Measurements from ENCODE around the gene CFTR. TPM values are rescaled to one million over a fixed set of nuclear protein-coding genes. Genes with fewer than 3 reads are reported as not detected.
"Not testable (repeated sequence)": the region's sequence is repeated elsewhere in the genome, so short reads cannot be mapped to it uniquely, and the experiment has no call there.

Gene CFTR
- total RNA-seq, 1 experiment from 2014 or later = 39.9 TPM

DNA sequence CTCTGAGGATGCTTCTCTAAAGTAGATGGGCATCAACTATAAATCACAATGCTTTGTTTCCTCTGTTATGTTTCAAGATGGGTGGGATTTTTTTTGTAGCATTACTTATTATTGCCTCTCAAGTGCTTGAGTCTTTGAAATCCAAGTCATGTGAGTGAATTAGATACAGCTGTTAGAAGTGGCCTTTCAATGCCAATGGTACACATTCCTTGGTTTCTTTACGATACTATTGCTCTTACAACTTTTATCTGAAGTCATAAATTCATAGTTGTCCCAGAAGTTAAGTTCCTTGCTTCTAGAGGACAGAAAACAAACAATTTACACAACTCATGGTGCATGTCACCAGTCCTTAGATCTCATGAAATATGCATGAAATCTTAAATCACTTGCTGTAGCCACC is 15.5 kb downstream of the CFTR start:
- DNase-seq (ENCODE audit: low spot score) = no peak

DNA sequence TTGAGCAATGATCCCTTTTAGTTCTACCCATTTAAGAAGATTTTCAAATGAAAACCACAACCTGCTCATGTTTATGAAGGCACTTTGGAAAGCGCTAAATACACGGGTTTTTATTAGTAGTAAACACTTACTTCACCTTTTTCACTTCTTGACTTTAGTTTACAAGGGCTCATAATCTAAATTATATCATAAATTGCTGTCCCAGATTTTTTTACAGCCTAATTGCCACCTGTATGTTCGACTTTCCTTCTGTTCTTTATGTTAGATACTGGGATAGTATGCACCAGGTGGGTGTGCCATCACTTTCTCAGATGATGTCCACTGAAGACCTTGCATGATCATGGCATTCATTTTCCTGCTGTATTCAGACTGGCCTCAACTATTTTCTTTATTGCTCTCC is 22.5 kb downstream of the CFTR start:
- DNase-seq (ENCODE audit: low spot score) = no peak

DNA sequence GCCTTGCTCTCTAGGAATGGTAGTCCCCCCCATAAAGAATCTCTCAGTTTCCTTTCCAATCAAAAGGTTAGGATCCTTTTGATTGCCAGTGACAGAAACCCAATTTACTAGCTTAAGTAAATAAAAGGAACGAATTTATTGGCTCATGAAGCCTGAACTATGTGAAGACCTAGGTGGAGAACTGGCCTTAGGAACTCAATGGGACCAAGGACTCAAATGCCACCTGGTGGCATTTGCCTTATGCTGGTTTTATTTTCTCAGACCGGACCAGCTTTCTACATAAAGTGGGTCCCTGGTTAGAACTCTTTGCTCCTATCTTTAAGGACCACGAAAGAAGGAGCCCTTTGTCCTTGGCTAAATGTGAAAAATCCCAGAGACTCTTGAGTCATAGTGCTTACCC is 25.4 kb downstream of the CFTR start:
- peak; percentile 59 for DNase-seq (ENCODE audit: low spot score)

DNA sequence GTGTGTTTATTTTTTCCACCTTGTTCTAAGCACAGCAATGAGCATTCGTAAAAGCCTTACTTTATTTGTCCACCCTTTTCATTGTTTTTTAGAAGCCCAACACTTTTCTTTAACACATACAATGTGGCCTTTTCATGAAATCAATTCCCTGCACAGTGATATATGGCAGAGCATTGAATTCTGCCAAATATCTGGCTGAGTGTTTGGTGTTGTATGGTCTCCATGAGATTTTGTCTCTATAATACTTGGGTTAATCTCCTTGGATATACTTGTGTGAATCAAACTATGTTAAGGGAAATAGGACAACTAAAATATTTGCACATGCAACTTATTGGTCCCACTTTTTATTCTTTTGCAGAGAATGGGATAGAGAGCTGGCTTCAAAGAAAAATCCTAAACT is 28.9 kb downstream of the CFTR start:
- DNase-seq (ENCODE audit: low spot score) = no peak

DNA sequence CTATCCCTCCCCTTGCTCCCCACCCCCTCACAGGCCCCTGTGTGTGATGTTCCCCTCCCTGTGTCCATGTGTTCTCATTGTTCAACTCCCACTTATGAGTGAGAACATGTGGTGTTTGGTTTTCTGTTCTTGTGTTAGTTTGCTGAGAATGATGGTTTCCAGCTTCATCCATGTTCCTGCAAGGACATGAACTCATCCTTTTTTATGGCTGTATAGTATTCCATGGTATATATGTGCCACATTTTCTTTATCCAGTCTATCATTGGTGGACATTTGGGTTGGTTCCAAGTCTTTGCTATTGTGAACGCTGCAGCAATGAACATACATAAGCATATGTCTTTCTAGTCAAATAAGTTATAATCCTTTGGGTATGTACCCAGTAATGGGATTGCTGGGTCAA is 37.4 kb downstream of the CFTR start:
- not testable (repeated sequence) for DNase-seq (ENCODE audit: low spot score)

DNA sequence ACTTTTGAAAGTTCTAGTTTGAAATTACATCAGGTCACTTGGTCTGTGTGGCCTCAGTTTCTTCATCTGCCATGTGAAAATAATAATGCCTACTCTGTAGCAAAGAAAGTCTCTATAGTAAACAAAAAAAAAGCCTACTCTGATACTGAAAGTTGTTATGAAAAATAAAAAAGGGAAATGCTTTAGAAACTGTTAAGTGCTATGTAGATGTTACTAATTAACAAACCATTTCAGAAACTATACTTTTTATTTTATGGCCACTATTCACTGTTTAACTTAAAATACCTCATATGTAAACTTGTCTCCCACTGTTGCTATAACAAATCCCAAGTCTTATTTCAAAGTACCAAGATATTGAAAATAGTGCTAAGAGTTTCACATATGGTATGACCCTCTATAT is 50.6 kb downstream of the CFTR start:
- no peak for DNase-seq (ENCODE audit: low spot score)

DNA sequence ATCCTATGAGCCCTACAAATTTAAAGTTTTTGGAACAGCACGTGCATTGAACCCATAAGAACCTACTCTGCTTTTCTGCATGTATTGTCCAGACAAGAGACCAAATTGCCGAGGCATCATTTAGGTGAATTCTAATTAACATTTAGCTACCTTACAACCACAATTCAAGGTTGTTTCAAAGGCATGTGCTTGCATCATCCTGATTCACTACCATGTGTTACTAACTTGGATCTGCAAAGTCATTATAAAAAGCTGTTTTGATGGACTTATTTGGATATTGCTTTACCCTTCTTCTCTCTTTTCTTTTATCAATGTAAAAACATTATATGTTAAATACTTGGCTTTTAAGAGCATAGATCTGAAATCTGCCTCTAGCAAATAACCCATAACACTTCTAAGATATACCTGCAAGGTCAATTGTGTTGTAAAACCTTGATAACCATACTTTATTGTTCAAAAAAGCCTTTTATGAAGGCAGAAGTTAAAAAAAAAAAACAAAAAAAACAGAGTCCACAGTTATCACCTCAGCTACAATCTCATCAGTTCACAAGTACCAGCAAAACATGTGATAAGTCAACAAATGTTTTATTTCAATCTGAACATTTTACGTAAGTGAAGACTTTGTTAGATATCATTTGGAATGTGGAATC is 51.9 kb downstream of the CFTR start:
- DNase-seq (ENCODE audit: low spot score) = no peak

DNA sequence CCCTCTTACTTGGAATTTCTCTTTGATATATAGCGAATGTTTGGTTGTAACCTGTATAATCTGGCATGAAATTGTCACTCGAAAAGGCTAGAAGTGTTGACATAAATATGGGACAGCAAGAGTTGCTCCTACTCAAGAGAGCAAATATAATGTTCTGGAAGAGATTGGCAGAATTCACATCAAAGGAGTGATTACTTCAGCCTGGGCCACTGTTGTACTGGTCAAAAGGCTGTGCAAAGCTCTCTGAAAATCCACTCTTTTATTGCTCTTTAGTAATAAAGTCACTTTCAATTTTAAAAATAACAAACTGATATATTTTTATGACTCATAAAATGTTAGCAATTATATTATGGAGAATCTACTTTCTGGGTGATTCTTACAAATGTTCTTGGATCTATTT is 58.2 kb downstream of the CFTR start:
- DNase-seq (ENCODE audit: low spot score) = no peak

DNA sequence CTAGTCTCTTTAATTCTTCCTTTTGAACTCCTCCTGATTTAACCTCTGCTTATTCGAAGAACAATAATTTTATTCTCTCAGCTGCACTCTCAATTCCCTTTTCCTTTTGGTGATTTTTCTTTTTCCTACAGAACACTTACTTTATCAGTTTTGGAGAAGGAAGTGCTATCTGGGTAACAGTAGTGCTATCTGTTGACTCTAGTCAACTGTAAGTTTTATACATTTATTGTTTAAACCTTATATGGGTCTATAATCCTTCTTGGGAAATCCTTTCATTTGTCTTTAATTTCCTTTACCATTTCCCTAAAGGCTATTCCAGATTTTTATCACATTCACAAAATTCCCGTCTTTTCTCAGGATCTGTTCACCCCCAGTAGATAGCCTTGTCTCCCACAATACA is 64.2 kb downstream of the CFTR start:
- DNase-seq (ENCODE audit: low spot score) = no peak

DNA sequence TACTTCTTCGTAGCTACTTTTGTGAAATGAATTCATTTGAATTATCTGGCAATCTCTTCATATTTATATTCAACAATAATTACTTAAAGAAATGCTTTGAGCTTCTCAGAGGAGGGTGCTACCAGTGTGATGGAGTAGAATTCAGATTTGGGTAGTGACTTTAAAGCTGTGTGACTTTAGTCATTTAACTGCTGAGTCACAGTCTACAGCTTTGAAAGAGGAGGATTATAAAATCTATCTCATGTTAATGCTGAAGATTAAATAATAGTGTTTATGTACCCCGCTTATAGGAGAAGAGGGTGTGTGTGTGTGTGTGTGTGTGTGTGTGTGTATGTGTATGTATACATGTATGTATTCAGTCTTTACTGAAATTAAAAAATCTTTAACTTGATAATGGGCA is 68.2 kb downstream of the CFTR start:
- no peak for DNase-seq (ENCODE audit: low spot score)

DNA sequence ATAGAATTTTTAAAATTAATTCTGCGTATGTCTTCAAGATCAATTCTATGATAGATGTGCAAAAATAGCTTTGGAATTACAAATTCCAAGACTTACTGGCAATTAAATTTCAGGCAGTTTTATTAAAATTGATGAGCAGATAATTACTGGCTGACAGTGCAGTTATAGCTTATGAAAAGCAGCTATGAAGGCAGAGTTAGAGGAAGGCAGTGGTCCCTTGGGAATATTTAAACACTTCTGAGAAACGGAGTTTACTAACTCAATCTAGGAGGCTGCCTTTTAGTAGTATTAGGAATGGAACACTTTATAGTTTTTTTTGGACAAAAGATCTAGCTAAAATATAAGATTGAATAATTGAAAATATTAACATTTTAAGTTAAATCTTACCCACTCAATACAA is 70.8 kb downstream of the CFTR start:
- DNase-seq (ENCODE audit: low spot score) = no peak

DNA sequence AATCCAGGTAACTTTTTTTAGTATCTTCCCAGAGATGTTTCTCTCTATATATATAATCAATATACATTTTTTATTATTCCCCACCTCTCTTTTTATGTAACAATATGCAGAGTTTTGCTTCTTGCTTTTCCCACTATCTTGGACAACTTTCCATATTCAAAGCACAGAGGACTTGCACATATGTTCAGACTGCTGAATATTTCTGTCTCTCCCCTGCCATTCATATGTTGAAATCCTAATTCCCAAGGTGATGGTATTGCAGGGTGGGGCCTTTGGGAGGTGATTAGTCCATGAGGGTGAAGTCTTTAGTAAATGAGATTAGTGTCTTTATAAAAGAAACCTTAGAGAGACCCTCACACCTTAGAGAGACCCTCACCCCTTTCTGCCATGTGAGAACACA is 72.8 kb downstream of the CFTR start:
- DNase-seq (ENCODE audit: low spot score) = no peak

DNA sequence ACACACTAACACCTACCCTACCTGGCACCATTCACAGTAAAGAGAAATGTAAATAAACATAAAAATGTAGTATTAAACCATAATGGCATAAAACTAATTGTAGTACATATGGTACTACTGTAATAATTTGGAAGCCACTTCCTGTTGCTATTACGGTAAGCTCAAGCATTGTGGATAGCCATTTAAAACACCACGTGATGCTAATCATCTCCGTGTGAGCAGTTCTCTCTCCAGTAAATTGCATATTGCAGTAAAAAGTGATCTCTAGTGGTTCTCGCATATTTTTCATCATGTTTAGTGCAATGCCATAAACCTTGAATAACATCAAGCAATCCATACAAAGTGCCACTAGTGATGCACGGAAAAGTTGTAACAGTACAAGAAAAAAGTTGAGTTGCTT is 75.4 kb downstream of the CFTR start:
- no peak for DNase-seq (ENCODE audit: low spot score)

DNA sequence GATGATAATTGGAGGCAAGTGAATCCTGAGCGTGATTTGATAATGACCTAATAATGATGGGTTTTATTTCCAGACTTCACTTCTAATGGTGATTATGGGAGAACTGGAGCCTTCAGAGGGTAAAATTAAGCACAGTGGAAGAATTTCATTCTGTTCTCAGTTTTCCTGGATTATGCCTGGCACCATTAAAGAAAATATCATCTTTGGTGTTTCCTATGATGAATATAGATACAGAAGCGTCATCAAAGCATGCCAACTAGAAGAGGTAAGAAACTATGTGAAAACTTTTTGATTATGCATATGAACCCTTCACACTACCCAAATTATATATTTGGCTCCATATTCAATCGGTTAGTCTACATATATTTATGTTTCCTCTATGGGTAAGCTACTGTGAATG is 79.6 kb downstream of the CFTR start:
- no peak for DNase-seq (ENCODE audit: low spot score)

DNA sequence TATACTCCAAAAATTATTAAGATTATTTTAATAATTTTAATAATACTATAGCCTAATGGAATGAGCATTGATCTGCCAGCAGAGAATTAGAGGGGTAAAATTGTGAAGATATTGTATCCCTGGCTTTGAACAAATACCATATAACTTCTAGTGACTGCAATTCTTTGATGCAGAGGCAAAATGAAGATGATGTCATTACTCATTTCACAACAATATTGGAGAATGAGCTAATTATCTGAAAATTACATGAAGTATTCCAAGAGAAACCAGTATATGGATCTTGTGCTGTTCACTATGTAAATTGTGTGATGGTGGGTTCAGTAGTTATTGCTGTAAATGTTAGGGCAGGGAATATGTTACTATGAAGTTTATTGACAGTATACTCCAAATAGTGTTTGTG is 80.2 kb downstream of the CFTR start:
- no peak for DNase-seq (ENCODE audit: low spot score)

DNA sequence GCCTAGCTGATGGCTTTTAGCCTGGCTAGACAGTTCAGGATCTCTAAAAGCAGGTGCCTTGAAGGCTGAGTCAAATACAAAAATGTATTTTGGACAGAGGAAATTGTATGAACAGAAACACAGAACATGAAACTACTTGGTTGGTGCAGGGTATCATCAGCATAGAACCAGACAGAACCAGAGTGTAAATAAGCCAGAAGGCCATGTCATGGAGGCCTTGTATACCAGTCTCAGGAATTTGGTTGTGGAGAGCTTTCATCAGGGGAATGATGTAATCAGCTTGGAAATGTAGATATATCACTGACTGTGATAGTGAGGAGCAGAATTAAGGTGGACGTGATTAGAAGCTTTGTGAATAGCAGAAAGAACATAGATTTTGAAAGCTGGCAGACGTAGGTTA is 82.9 kb downstream of the CFTR start:
- no peak for DNase-seq (ENCODE audit: low spot score)

DNA sequence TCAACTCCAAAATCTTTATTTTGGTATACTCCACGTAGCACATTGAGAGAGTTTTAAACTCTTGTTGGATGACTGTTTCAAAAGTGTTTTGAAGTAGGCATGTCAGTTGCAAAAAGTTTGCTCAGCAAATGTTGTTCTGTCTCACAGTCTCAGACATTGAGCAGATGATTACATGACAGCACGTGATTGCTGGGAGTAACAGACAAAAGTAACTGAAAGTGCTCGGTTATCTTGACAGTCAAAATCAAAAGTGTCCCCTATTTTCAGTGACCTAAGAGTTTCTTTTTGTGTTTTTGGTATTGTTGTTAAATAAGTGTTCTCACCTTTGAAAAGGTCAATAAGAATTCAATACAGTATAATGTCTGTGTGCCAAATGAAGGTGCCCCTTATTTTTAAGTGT is 84.3 kb downstream of the CFTR start:
- no peak for DNase-seq (ENCODE audit: low spot score)

DNA sequence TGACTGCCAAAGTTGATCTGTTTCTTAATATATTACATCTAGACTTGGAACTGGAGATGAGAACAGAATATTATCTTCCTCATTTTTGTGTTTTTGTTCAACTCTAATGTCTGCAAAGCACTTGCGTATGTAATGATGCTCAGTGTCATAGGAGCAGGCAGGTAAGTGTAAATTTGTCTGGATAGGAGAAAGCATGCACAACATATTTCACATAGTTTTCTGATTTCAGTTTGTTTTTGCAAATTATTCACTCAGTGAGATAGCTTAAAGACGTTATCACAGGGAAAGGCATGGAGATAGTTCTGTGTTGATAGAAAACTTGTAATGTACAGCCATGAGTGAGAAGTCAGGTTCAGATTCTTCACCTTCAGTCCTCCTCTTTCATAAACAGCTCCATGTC is 84.8 kb downstream of the CFTR start:
- DNase-seq (ENCODE audit: low spot score) = no peak

DNA sequence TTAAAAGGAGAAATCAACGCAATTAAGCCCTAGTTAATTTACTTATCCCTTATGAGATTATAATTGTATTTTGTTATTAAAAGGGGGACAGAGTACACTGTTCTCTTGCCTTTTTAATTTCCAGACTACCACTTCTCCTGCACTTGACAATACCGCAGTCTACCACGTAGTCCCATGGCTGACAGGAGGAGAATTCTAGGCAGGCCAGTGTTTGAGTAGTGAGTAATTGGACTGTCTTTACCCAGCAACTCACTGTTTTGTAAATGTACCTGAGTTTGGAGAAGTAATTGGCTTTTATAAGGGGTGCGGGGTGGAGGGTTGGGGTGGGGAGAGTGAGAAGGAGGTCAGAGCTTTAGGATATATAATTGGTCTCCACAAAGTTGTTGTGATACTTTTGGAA is 85.4 kb downstream of the CFTR start:
- peak; percentile 37 for DNase-seq (ENCODE audit: low spot score)

DNA sequence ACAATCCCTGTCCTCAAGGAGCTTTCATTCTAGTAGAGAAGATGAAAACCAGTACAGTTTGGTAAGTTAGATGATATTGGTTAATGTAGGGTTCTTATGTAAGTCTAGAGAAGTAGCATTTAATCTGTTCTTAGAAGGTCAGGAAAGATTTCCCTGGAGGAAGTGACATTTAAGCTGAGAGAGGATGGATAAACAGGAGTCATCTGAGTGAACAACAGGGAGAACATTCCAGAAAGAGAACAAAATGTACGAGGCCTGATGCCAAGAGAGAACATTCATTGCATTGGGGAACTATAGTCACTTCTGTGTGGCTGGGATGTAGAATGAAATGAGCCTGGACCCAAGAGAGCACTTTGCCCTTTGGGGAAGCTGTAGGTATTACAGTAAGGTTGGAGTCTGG is 88.0 kb downstream of the CFTR start:
- DNase-seq (ENCODE audit: low spot score) = no peak

DNA sequence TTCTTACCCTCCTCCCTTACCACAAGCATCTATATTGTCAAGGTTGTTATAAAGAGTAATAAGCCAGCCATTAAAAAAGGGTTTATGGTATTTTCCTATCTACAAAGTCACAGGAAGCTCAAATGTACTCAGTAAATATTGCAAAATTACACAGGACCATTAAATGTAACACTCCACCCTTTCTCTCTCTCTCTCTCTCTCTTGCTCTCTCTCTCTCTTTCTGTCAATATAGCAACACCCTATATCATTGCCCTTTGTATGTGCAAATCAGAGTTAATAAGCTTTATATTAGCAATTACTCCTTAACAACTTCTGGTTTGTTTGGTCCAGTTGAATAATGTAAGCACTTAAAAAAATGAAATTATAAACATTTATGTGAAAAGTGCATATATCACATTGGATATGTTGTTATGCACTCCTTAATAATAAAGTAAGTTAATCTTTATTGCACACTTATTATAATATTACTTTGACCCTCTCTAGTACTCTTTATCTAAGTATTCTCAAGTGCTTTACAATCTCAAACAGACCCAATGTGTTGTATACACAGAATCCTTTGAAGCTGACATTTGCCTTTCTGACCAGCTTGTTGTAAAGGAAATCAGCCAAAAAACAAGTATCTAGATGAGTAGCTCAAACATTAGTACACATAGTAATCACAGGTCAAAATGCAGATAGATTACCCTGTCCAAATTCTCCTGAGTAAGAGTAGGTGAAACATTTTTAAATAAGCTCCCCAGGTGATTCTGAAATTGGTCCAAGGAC is 93.2 kb downstream of the CFTR start:
- DNase-seq (ENCODE audit: low spot score) = peak; percentile 75

DNA sequence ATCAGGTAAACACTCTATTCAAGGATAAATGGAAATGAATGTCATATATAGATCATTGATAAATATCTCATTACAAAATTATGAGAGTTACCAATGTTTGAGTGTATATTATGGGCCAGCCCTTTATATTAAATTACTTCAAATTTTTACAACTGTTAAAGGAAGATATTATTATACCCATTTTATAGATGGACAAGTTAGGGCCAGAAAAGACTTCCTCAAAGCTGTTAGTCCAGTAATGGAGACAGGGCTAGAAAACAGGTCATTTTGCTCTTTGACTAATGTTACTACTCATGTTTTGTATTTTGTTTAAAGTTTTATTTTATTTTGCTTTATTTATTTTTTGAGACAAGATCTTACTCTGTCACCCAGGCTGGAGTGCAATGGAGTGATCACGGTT is 101.6 kb downstream of the CFTR start:
- no peak for DNase-seq (ENCODE audit: low spot score)

DNA sequence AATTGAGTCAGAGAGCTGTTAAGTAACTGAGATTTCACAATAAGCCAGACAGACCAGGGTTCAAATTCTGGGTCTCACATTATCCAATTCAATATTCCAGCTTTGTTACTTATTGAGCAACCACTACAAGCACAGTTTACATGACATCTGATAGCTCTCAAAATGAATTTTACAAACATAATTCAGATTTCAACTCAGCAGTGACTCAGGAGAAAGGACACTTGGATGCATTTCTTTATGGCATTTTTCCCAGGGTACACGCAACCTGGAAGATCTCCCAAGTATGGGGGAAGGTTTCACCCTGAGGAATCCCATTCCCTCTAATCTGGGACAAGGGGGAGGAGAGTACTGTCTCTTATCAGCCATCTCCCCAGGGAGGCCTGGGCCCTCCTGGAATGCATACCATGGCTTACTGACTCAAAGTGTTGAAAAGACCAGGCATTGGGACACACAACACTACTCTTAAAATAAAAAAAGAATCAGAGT is 102.4 kb downstream of the CFTR start:
- DNase-seq (ENCODE audit: low spot score) = no peak

DNA sequence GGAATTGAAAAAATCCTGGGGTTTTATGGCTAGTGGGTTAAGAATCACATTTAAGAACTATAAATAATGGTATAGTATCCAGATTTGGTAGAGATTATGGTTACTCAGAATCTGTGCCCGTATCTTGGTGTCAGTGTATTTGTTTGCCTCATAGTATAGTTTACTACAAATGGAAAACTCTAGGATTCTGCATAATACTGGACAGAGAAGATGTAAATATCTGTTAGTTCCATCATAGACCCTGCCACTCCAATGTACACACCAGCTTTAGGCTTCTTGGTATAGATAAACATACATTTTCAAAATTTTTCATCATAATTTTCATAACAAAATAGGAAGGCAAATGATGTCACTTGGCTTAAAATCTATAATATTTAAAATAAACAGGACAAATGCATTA is 108.1 kb downstream of the CFTR start:
- no peak for DNase-seq (ENCODE audit: low spot score)
